Trophoblast cell (in vitro differentiated cells and primary cell): ENCODE data around the gene NOS1AP.

Source experiments
- DNase-seq, 2 donors: peaks; one replicate each; pipeline ENCODE4 v3.0.0-alpha.2; 2016
- H2AFZ ChIP-seq: 2 replicates; pipeline ENCODE4 v1.6.1; 2013; ENCODE audit warnings: low read length, moderate library complexity, mild to moderate bottlenecking; ENCODE audit not compliant: insufficient read depth, poor library complexity
- H2AK5ac ChIP-seq: 2 replicates; pipeline ENCODE4 v1.6.1; 2013; ENCODE audit warnings: mild to moderate bottlenecking, low read length
- H2BK120ac ChIP-seq: 2 replicates; pipeline ENCODE4 v1.6.1; 2013; ENCODE audit warnings: low read length, mild to moderate bottlenecking, moderate library complexity; ENCODE audit not compliant: insufficient read depth, poor library complexity
- H2BK12ac ChIP-seq: 2 replicates; pipeline ENCODE4 v1.6.1; 2013; ENCODE audit warnings: mild to moderate bottlenecking, low read length, moderate library complexity
- H2BK5ac ChIP-seq: 2 replicates; pipeline ENCODE4 v1.6.1; 2013; ENCODE audit warnings: low read length, low read depth, moderate library complexity, mild to moderate bottlenecking; ENCODE audit not compliant: poor library complexity
- H3K14ac ChIP-seq: 2 replicates; pipeline ENCODE4 v1.6.1; 2013; ENCODE audit warnings: mild to moderate bottlenecking, low read length
- H3K18ac ChIP-seq: 2 replicates; pipeline ENCODE4 v1.6.1; 2013; ENCODE audit warnings: mild to moderate bottlenecking, low read length
- H3K23ac ChIP-seq: 2 replicates; pipeline ENCODE4 v1.6.1; 2013; ENCODE audit warnings: low read length
- H3K27ac ChIP-seq: 2 replicates; pipeline ENCODE4 v1.5.1; 2013; ENCODE audit warnings: low read depth, mild to moderate bottlenecking, inconsistent platforms, low read length, moderate library complexity
- H3K27me3 ChIP-seq: 2 replicates; pipeline ENCODE4 v1.6.1; 2013; ENCODE audit warnings: inconsistent platforms, mild to moderate bottlenecking, low read length, moderate library complexity; ENCODE audit not compliant: insufficient read depth
- H3K36me3 ChIP-seq, 2 experiments: 1 replicate in 1 of 2; 2 replicates in 1 of 2; pipeline ENCODE4 v1.6.1; 2013; ENCODE audit warnings: low read length in 2 of 2, mild to moderate bottlenecking in 2 of 2, moderate library complexity in 1 of 2; ENCODE audit not compliant: insufficient read depth in 2 of 2, control insufficient read depth in 1 of 2
- H3K4ac ChIP-seq: 2 replicates; pipeline ENCODE4 v1.6.1; 2013; ENCODE audit warnings: low read depth, mild to moderate bottlenecking, low read length, moderate library complexity
- H3K4me1 ChIP-seq, 2 experiments: 1 replicate in 1 of 2; 2 replicates in 1 of 2; pipeline ENCODE4 v1.6.1; 2013; ENCODE audit warnings: low read length in 2 of 2, mild to moderate bottlenecking in 2 of 2, moderate library complexity in 1 of 2; ENCODE audit not compliant: insufficient read depth in 2 of 2, control insufficient read depth in 1 of 2
- H3K4me2 ChIP-seq: 2 replicates; pipeline ENCODE4 v1.6.1; 2013; ENCODE audit warnings: inconsistent platforms, mild to moderate bottlenecking, low read length, moderate library complexity
- H3K4me3 ChIP-seq: 2 replicates; pipeline ENCODE4 v1.5.1; 2013; ENCODE audit warnings: mild to moderate bottlenecking, low read depth, low read length, inconsistent platforms
- H3K79me1 ChIP-seq: one replicate; pipeline ENCODE4 v1.6.1; 2013; ENCODE audit warnings: low read length
- H3K79me2 ChIP-seq: 2 replicates; pipeline ENCODE4 v1.6.1; 2013; ENCODE audit warnings: low read length, mild to moderate bottlenecking; ENCODE audit not compliant: control insufficient read depth, insufficient read depth, poor library complexity
- H3K9ac ChIP-seq: 2 replicates; pipeline ENCODE4 v1.6.1; 2013; ENCODE audit warnings: mild to moderate bottlenecking, low read length
- H3K9me3 ChIP-seq: 2 replicates; pipeline ENCODE4 v1.6.1; 2013; ENCODE audit warnings: low read depth, mild to moderate bottlenecking, control low read depth, inconsistent platforms, low read length; ENCODE audit not compliant: insufficient read depth
- H4K12ac ChIP-seq: 2 replicates; pipeline ENCODE4 v1.6.1; 2013; ENCODE audit warnings: low read depth, mild to moderate bottlenecking, low read length, moderate library complexity
- H4K8ac ChIP-seq: 2 replicates; pipeline ENCODE4 v1.6.1; 2013; ENCODE audit warnings: low read depth, mild to moderate bottlenecking, low read length, moderate library complexity
- H4K91ac ChIP-seq: one replicate; pipeline ENCODE4 v1.6.1; 2013; ENCODE audit warnings: low read depth, mild to moderate bottlenecking, low read length, moderate library complexity
- WGBS: extraction: QIAGEN DNeasy Blood & Tissue Kit; methylation state at CpG from one replicate; pipeline ENCODE4 v1.1.7; 2013; ENCODE audit warnings: missing lambda C conversion rate; ENCODE audit not compliant: insufficient read length, insufficient coverage; ENCODE audit errors: extremely low coverage; 5-methylcytosine and 5-hydroxymethylcytosine counted together

Gene NOS1AP

DNA sequence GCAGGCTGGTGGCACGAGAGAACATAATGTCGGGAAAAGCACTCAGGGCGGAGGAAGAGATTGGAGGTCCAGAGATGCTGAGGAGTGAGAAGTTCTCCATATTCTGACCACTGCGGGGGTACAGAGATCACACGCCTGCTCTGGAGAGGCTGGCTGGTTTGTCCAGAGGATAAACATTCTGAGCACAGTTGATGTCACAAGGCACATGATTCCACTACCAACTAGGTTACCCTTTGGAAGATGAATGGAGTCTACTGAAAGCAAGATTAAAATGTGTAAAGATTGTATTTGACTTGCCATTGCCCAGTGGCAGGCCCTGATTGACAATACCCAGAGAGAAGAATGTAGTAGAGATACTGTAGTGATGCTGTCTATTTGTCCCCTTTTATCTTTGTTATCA, 307.2 kb downstream of the NOS1AP start, which contains the start of gene SPATA46:
SPATA46 (minus strand) TSS at position 164 of the 400 bp plus-strand sequence; CDS start at position 100, 64 bp downstream.
- Histone ChIP-seq H3K79me2 (no peaks in the 10 kb centered on the region), H3K79me1 (peaks cover 2% of the 10 kb centered on the region), H3K9ac (no peak within 1 kb of the TSS), H3K27me3 (no peaks in the 10 kb centered on the region), H2BK120ac (no peak within 1 kb of the TSS), H3K36me3 (peaks cover 2 to 5% of the 10 kb centered on the region in 2 experiments), H3K14ac (no peak within 1 kb of the TSS), H3K4me1 (peaks cover 13 to 14% of the 10 kb centered on the region in 2 experiments), H4K12ac (no peak within 1 kb of the TSS), H3K27ac (no peak within 1 kb of the TSS), H2BK12ac (no peak within 1 kb of the TSS), H3K23ac (no peak within 1 kb of the TSS), H2AK5ac (no peak within 1 kb of the TSS), H2BK5ac (no peak within 1 kb of the TSS), H3K4me2 (no peak within 1 kb of the TSS), H2AFZ (no peak within 1 kb of the TSS), H3K4me3 (no peak within 1 kb of the TSS), H4K91ac (no peak within 1 kb of the TSS), H4K8ac (no peak within 1 kb of the TSS), H3K18ac (no peak within 1 kb of the TSS), H3K9me3 (no peaks in the 10 kb centered on the region), H3K4ac (no peak within 1 kb of the TSS)
- DNase-seq = no peak
- WGBS = no CpG with 5 or more reads among the region's 5 CpGs

DNA sequence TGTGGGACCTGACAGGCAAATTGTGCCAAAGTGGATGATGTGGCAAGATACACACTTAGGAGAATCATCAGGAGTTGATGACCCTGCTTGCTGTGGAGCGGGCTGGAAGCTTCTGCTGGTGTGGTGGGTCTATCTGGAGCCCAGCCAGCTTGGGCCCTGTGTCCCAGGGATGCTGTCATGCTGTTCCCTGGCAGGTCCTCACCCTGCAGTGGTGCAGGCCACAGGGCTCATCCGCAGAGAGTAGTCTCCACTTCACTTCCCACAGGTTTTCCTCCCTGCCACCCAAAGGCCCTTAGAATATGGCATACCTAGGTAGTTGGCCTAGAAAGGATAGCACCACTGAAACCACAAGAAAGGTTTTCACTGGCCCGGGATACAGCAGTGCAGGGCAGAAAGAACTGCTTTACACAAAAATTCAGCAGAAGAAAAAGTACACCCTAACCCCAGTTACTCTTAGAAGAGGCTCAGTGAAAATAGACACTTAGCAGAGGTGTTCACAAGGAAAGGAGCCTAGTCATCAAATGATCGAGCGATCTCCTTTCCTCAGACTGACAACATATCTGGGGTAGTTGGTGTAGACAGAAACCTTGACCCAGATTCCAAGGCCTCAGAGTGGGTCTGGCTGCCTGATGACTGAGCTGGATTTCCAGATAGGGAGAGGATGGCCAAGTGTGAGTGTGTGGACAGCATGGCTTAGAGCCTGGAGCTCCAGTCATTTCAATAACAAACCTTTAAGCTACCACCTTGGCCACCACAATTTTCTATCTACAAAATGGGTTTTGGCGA, 310.8 kb downstream of the NOS1AP start:
- Histone ChIP-seq H4K12ac (no peak overlapping the region), H3K27me3 (no peaks in the 10 kb centered on the region), H3K4ac (no peak overlapping the region), H2AFZ (no peak overlapping the region), H4K8ac (no peak overlapping the region), H2BK12ac (no peak overlapping the region), H2BK120ac (no peak overlapping the region), H4K91ac (no peak overlapping the region), H3K4me1 (peaks cover 0 to 1% of the 10 kb centered on the region in 2 experiments), H2BK5ac (no peak overlapping the region), H3K9me3 (no peaks in the 10 kb centered on the region), H3K79me1 (no peaks in the 10 kb centered on the region), H2AK5ac (no peak overlapping the region), H3K4me2 (no peak overlapping the region), H3K18ac (no peak overlapping the region), H3K27ac (no peak overlapping the region), H3K79me2 (no peaks in the 10 kb centered on the region), H3K9ac (no peak overlapping the region), H3K23ac (no peak overlapping the region), H3K4me3 (no peak overlapping the region), H3K36me3 (peaks cover 2 to 8% of the 10 kb centered on the region in 2 experiments), H3K14ac (no peak overlapping the region)
- DNase-seq = peak; percentile 46 to 71
- no CpG with 5 or more reads among the region's 6 CpGs for WGBS

DNA sequence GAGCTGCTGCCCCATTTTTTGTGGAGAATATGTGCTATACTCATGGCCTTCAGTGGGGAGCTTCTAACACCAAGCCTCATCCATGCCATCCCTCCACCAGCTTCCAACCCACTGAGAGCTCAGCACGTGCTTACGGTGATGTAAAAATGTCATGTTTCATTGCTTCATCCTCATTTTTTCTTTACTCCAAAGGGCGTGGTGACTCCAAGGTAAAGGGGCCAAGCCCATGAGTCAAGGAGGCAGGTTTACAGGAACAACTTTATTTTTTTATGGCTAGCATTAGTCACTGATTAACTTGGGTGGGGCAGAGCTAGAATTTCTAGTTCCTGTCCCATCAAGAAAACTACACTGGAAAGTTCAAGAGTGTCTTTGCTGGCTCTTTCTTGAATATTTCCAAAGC, 311.9 kb downstream of the NOS1AP start, which contains the start of gene C1orf226:
C1orf226 (plus strand) TSS at position 346 of the 400 bp plus-strand sequence. CDS start 174 bp downstream, outside the sequence.
- H3K18ac ChIP-seq = no peak within 1 kb of the TSS
- peaks cover 0 to 6% of the 10 kb centered on the region in 2 experiments for H3K36me3 ChIP-seq
- no peak within 1 kb of the TSS for H3K27ac ChIP-seq
- DNase-seq = peak; percentile 65 to 79
- no peak within 1 kb of the TSS for H2BK120ac ChIP-seq
- no peaks in the 10 kb centered on the region for H3K27me3 ChIP-seq
- H3K4me1 ChIP-seq = no peaks in the 10 kb centered on the region
- H3K4me2 ChIP-seq = no peak within 1 kb of the TSS
- H2AFZ ChIP-seq = no peak within 1 kb of the TSS
- H3K4me3 ChIP-seq = no peak within 1 kb of the TSS
- no peak within 1 kb of the TSS for H3K9ac ChIP-seq
- no peak within 1 kb of the TSS for H3K14ac ChIP-seq
- H4K12ac ChIP-seq = no peak within 1 kb of the TSS
- no peak within 1 kb of the TSS for H2BK5ac ChIP-seq
- H3K23ac ChIP-seq = no peak within 1 kb of the TSS
- no peak within 1 kb of the TSS for H2AK5ac ChIP-seq
- no peaks in the 10 kb centered on the region for H3K79me1 ChIP-seq
- WGBS = no CpG with 5 or more reads among the region's 3 CpGs
- no peak within 1 kb of the TSS for H3K4ac ChIP-seq
- no peaks in the 10 kb centered on the region for H3K79me2 ChIP-seq
- H3K9me3 ChIP-seq = no peaks in the 10 kb centered on the region
- H2BK12ac ChIP-seq = no peak within 1 kb of the TSS
- no peak within 1 kb of the TSS for H4K8ac ChIP-seq
- no peak within 1 kb of the TSS for H4K91ac ChIP-seq

DNA sequence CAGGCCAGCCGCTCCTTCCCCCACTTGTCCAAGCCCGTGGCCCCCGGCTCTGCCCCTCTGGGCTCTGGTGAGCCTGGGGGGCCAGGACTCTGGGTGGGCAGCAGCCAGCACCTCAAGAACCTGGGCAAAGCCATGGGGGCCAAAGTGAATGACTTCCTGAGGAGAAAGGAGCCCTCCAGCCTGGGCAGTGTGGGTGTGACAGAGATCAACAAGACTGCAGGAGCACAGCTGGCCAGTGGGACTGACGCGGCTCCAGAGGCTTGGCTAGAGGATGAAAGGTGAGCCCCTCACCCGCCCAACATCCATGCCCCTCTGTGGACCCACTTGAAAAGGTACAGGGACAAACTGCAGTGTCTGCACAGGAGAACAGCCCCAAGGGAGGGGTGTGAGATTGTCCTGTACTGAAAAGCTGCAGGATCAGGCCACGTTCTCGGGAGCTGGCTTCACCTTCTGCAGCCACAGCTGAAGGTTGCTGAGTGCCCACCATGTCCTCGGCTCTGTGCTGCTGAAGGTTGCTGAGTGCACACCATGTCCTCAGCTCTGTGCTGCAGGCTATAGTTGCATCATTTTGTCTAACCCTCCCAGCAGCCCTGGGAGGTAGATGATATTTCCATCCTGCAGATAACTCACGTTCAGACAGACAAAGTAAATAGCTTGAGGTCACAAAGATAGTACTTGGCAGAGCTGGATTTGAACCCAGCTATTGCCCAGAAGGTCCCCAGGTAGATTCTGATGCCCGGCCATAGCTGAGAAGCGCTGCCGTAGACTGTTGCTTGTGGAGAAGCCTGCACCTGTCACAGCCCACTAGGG, 312.7 kb downstream of the NOS1AP start:
- Histone ChIP-seq H4K91ac (no peak overlapping the region), H3K9me3 (no peaks in the 10 kb centered on the region), H3K36me3 (peaks cover 0 to 6% of the 10 kb centered on the region in 2 experiments), H2AK5ac (no peak overlapping the region), H3K4me3 (no peak overlapping the region), H2BK5ac (no peak overlapping the region), H3K9ac (no peak overlapping the region), H3K27ac (no peak overlapping the region), H3K23ac (no peak overlapping the region), H2BK12ac (no peak overlapping the region), H4K12ac (no peak overlapping the region), H2BK120ac (no peak overlapping the region), H3K4ac (no peak overlapping the region), H3K18ac (no peak overlapping the region), H3K14ac (no peak overlapping the region), H3K27me3 (no peaks in the 10 kb centered on the region), H3K79me1 (no peaks in the 10 kb centered on the region), H3K79me2 (no peaks in the 10 kb centered on the region), H3K4me2 (no peak overlapping the region), H2AFZ (no peak overlapping the region), H4K8ac (no peak overlapping the region), H3K4me1 (no peaks in the 10 kb centered on the region)
- no CpG with 5 or more reads among the region's 13 CpGs for WGBS
- DNase-seq = peak; percentile 57 to 72
